ENCODE results near the gene GRHPR.

DNA sequence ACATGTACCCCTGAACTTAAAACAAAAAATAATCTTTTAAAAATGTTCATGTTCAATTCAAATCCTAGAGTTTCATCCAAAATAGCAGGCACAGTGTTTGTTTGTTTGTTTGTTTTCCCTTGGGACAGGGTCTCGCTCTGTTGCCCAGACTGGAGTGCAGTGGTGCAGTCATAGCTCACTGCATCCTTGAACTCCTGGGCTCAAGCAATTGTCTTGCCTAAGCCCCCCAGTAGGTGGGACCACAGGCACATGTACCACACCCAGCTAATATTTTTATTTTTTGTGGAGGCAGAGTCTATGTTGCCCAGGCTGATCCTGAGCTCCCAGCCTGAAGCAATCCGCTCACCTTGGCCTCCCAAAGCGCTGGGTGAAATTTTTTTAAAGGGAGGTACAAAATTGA, 58.3 kb downstream of the GRHPR start:
- TF ChIP-seq EZH2 (IDR thresholded peaks at IDR 0.05), result no peak
- TF ChIP-seq POLR2AphosphoS5 (IDR thresholded peaks at IDR 0.05; ENCODE audit: borderline replicate concordance, low read depth, low read length), result no peak

Data from SK-N-MC (cell line).